Fibroblast of lung (primary cell): ENCODE measurements around the gene LIMCH1.

Source experiments
- EZH2 ChIP-seq: IDR thresholded peaks from 2 replicates; pipeline ENCODE4 v1.5.1; 2012; ENCODE audit warnings: low read length, control low read depth, mild to moderate bottlenecking; ENCODE audit errors: missing control alignments
- TF ChIP-seq, protein P1 (sequence below), 2 donors: IDR thresholded peaks in 1 of 2; conservative IDR thresholded peaks in 1 of 2; 1 replicate in 1 of 2; 2 replicates in 1 of 2; pipeline ENCODE4 v1.5.1; 2011 to 2012; ENCODE audit warnings: low read length in 2 of 2, control low read depth in 1 of 2, inconsistent platforms in 1 of 2, low read depth in 1 of 2, mild to moderate bottlenecking in 1 of 2

DNA sequence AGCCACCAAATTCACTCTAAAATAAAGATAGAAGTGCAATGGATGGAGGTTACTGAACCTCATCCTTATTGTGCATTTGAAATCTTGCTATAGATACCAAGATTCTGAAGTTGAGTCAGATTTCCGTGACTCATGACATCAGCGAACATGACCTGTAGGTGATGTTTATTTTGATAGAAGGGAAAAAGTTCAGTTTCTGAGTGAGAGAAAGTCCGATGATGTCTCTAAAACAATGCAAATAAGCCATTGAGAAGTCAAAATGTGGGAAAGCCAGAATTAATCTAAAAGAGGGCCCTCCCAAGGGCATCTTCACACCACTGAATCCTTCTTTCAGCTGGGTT, 190.6 kb downstream of the LIMCH1 start:
- TF ChIP-seq, protein P1, sequence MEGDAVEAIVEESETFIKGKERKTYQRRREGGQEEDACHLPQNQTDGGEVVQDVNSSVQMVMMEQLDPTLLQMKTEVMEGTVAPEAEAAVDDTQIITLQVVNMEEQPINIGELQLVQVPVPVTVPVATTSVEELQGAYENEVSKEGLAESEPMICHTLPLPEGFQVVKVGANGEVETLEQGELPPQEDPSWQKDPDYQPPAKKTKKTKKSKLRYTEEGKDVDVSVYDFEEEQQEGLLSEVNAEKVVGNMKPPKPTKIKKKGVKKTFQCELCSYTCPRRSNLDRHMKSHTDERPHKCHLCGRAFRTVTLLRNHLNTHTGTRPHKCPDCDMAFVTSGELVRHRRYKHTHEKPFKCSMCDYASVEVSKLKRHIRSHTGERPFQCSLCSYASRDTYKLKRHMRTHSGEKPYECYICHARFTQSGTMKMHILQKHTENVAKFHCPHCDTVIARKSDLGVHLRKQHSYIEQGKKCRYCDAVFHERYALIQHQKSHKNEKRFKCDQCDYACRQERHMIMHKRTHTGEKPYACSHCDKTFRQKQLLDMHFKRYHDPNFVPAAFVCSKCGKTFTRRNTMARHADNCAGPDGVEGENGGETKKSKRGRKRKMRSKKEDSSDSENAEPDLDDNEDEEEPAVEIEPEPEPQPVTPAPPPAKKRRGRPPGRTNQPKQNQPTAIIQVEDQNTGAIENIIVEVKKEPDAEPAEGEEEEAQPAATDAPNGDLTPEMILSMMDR (conservative IDR thresholded peaks at IDR 0.05 in 1 of 2, IDR thresholded peaks at IDR 0.05 in 1 of 2; ENCODE audit: low read depth in 1 of 2, low read length in 2 of 2) = no peak
- no peak for TF ChIP-seq EZH2
